GM12875 (cell line): ENCODE data around the gene C6orf136.
"Not testable (repeated sequence)": the region's sequence is repeated elsewhere in the genome, so short reads cannot be mapped to it uniquely, and the experiment has no call there.

Experiments
- H3K4me3 ChIP-seq: one replicate; pipeline ENCODE4 v1.5.1; 2011; ENCODE audit warnings: low read depth, low read length, control low read depth
- CTCF ChIP-seq: IDR thresholded peaks from 2 replicates; pipeline ENCODE4 v1.5.1; 2011; ENCODE audit warnings: low read depth, mild to moderate bottlenecking, control low read depth, inconsistent platforms, low read length, moderate library complexity, borderline replicate concordance; ENCODE audit not compliant: insufficient read depth

C6orf136 gene

GRCh38 chr6:30651143-30651542 is 4.2 kb downstream of the C6orf136 start:
- H3K4me3 ChIP-seq, result no peak overlapping the region
- no peak for TF ChIP-seq CTCF

GRCh38 chr6:30654798-30655742 is 8.1 kb downstream of the C6orf136 start:
- no peak for TF ChIP-seq CTCF
- H3K4me3 ChIP-seq, result no peak overlapping the region

- no peak overlapping the region for H3K4me3 ChIP-seq
- no peak for TF ChIP-seq CTCF
Observed at GRCh38 chr6:30655743-30656094, 8.8 kb downstream of the C6orf136 start.

- no peak overlapping the region for H3K4me3 ChIP-seq
- TF ChIP-seq CTCF, result no peak
Observed at GRCh38 chr6:30656513-30656912, 9.6 kb downstream of the C6orf136 start.

GRCh38 chr6:30657454-30657853 is 10.5 kb downstream of the C6orf136 start:
- H3K4me3 ChIP-seq, result no peak overlapping the region
- TF ChIP-seq CTCF, result no peak

- not testable (repeated sequence) for H3K4me3 ChIP-seq
Observed at GRCh38 chr6:30657922-30658321, 11.0 kb downstream of the C6orf136 start.

GRCh38 chr6:30664994-30665767 is 18.2 kb downstream of the C6orf136 start:
- no peak for TF ChIP-seq CTCF
- no peak overlapping the region for H3K4me3 ChIP-seq

GRCh38 chr6:30666300-30666699 is 19.4 kb downstream of the C6orf136 start:
- H3K4me3 ChIP-seq, result not testable (repeated sequence)
